GM06990 (cell line): ENCODE data around the gene SLC38A10.
"Not testable (repeated sequence)": the region's sequence is repeated elsewhere in the genome, so short reads cannot be mapped to it uniquely, and the experiment has no call there.

Experiments
- DNase-seq: peaks from one replicate; pipeline ENCODE4 v3.0.0-alpha.2; 2011; ENCODE audit not compliant: insufficient read length; ENCODE audit errors: extremely low read depth
- H3K27me3 ChIP-seq: replicated peaks from 2 replicates; pipeline ENCODE4 v1.6.0; 2011; ENCODE audit warnings: low read length; ENCODE audit not compliant: control insufficient read depth, insufficient read depth
- H3K36me3 ChIP-seq: 2 replicates; pipeline ENCODE4 v1.5.1; 2011; ENCODE audit warnings: low read length; ENCODE audit not compliant: control insufficient read depth, insufficient read depth
- H3K4me3 ChIP-seq: replicated peaks from 2 replicates; pipeline ENCODE4 v1.5.1; 2011; ENCODE audit warnings: low read depth, mild to moderate bottlenecking, control low read depth, low read length
- TF ChIP-seq, protein P1 (sequence below): IDR thresholded peaks from 2 replicates; pipeline ENCODE4 v1.5.1; 2011; ENCODE audit warnings: low read length, control low read depth, mild to moderate bottlenecking, inconsistent platforms; ENCODE audit not compliant: insufficient read depth, poor library complexity, severe bottlenecking

SLC38A10 gene

DNA sequence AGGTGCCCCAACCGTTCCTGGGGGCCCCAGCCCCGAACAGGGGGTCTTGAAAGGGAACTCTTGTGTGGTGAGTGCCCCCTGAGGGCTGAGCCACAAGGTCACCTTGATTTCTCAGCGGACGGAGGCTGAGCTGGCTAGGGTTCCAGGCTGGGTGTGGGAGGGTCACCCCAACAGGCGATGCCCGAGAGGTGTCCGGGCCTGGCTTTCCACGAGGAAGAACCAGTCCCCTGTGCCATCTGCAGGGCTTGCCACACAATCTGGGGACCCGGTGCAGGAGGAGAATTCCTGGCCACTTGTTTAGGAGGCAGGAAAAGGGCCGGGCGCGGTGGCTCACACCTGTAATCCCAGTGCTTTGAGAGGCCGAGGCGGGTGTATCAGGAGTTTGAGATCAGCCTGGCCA, 16.8 kb upstream of the SLC38A10 start:
- TF ChIP-seq, protein P1, sequence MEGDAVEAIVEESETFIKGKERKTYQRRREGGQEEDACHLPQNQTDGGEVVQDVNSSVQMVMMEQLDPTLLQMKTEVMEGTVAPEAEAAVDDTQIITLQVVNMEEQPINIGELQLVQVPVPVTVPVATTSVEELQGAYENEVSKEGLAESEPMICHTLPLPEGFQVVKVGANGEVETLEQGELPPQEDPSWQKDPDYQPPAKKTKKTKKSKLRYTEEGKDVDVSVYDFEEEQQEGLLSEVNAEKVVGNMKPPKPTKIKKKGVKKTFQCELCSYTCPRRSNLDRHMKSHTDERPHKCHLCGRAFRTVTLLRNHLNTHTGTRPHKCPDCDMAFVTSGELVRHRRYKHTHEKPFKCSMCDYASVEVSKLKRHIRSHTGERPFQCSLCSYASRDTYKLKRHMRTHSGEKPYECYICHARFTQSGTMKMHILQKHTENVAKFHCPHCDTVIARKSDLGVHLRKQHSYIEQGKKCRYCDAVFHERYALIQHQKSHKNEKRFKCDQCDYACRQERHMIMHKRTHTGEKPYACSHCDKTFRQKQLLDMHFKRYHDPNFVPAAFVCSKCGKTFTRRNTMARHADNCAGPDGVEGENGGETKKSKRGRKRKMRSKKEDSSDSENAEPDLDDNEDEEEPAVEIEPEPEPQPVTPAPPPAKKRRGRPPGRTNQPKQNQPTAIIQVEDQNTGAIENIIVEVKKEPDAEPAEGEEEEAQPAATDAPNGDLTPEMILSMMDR = no peak
- H3K4me3 ChIP-seq = no peak overlapping the region
- no peak for DNase-seq
- no peaks in the 10 kb centered on the region for H3K36me3 ChIP-seq
- peaks cover 1% of the 10 kb centered on the region; the same call in 1 of the 2 replicates for H3K27me3 ChIP-seq

DNA sequence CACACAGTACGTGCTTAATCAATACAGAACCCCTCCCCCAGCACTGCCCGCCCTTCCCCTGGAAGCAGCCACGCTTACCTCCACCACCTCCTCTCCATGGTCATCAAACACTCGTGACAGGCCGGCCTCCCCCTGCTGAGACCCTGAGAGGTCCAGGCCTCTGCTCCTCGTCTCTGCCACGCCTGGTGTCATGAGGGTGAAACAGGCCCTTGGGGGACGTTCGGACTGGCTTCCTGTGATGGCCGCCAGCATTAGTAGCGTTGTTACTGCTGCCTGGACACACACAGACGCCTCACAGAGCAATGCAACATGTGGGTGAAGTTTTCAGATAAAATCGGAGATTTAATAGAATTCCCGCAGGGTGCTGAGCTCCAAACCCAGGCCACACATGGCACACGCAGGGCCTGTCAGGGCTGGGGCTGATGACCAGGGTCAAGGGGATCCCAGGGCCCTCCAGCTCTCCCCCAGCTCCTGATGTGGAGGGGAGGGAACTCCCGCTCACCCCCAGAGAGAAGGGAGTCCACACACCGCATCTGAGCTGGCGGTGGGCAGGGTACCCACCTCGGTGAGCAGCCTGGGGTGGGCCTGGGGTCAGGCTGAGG, 15.9 kb upstream of the SLC38A10 start:
- TF ChIP-seq, protein P1 = no peak
- H3K4me3 ChIP-seq = no peak overlapping the region
- peaks cover 1% of the 10 kb centered on the region; the same call in 1 of the 2 replicates for H3K27me3 ChIP-seq
- no peak for DNase-seq
- H3K36me3 ChIP-seq = no peaks in the 10 kb centered on the region

DNA sequence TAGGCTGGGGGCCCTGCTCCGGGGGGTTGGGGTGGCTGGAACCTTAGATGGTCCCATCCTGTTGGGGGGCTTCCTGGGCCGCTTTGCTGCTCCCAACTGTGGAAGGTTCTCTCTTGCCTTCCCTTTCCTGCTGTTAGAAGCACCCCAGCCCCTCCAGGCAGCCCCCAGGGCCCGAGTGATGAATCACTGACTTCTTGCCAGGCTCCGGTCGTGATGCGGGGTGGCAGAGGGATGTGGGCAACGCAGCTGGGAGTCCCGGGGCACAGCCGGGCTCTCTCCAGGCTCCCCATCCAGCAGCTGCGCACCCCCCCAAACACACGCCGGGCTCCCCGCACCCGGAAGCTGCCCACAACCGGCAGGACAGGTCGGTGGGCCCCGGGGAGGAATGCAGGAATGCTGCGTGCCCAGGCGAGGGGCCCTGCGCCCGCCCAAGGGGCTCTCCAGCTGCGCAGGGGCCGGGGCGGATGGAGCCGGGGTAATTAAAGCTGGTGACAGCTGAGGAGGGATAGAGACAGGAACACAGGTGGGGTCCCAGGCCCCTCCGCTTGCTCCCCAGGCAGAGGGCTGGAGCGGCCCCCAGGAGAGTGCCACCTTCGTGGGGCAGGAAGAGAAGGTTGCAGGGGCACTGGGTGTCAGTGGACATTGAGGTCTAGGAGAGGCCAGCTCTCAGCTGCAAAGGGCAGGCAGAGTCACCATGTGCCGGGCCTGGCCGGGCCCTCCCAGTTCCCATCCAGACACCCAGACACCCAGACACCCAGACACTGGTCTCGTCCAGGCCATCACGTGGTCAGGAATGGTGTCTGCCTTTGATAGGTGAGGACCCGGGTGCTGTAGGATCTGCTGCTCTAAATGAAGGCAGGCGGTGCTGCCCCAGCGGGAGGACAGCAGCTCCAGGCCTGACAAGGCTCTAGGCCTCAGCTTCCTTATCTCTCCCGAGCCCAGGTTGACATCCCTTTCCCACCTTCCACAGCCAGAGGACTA, 15.0 kb upstream of the SLC38A10 start:
- DNase-seq = no peak
- no peaks in the 10 kb centered on the region for H3K36me3 ChIP-seq
- no peak overlapping the region for H3K4me3 ChIP-seq
- H3K27me3 ChIP-seq = peaks cover 1% of the 10 kb centered on the region; the same call in 1 of the 2 replicates
- TF ChIP-seq, protein P1 = no peak

DNA sequence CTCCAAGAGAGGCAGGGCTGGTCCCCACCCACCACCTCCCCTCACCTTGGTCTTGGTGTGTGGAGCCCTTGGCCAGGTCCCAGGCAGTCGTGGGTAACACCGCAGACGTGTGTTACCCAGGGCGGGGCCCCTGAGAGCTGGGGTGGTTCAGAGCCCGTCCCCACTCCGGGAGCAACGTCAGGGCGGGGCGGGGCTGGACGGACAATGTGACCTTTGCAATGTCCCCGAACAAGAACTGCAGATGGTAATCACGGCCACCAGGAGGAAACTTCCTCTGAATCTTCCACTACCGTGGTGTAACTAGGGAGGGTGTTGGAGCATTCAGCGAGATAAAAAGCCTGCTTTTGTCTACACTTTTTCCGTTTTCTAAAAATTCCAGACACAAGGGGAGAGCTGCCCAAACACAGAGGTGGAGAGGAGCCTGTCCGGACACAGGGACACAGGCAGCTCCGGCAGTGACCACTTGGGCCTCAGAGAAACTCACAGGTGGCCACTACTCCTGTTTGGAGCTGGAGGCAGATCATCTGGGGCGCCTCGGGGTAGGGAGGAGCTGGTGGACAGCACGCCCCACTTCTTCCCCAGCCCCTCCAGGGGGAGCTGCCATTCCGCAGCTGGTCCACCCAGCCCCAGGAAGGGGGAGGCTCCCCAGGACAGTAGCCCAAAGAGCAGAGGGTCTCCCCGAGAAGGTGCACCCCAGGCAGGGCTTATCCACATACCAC, 14.2 kb upstream of the SLC38A10 start:
- no peak overlapping the region for H3K4me3 ChIP-seq
- H3K36me3 ChIP-seq = no peaks in the 10 kb centered on the region
- peak; percentile 62 for DNase-seq
- H3K27me3 ChIP-seq = peaks cover 1% of the 10 kb centered on the region; the same call in 1 of the 2 replicates
- TF ChIP-seq, protein P1 = peak; percentile 13

DNA sequence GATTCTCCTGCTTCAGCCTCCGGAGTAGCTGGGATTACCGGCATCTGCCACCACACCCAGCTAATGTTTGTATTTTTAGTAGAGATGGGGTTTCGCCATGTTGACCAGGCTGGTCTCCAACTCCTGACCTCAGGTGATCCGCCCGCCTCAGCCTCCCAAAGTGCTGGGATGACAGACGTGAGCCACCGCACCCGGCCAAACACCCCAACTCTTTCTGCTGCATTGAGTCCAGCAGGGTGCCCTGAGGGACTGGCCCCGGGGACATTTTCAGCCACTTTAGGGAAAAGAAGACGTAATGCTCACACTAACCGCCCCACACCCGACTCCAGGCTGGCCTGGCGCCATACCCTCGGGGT, 13.7 kb upstream of the SLC38A10 start:
- not testable (repeated sequence) for H3K27me3 ChIP-seq, H3K4me3 ChIP-seq, DNase-seq, H3K36me3 ChIP-seq
